GM21423 (cell line): ENCODE results near the gene CARM1.
"Not testable (repeated sequence)": the region's sequence is repeated elsewhere in the genome, so short reads cannot be mapped to it uniquely, and the experiment has no call there.

Experiments
- ATAC-seq: cut with Tn5 transposase; IDR thresholded peaks from one replicate; pipeline ENCODE4 v1.9.1; 2021; ENCODE audit warnings: mild to moderate bottlenecking, moderate library complexity; ENCODE audit not compliant: unreplicated experiment

The CARM1 gene

DNA sequence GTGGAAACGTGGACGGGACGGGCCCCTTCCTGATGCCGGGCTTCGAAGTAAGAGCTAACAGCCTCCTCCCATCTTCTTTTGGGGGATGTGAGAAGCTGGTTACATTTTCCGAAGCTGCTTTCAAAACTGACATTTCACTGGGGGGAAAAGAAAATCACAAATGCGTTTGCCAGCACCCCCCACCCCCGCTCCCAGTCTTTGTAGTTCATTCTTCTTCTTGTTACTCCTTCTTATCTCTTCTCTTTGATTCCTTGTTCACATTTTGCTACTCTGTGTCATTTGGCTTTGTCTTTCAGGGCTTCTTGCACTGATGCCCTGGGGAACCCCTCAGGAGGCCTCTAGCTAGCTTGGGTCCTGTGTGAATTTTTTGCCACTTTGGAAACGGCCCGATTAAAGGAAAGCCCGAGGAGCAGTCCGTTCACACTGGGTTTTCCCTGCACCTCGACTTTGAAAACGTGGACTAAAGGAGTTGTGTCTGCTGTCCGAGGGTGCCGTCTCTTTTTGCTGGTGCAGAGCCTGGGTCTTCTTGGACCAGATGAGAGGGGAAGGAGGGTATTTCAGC, 1.3 kb downstream of the CARM1 start:
- ATAC-seq = no peak

GRCh38 chr19:10874024-10874423, 2.7 kb downstream of the CARM1 start:
- no peak for ATAC-seq

GRCh38 chr19:10876459-10877240, 5.3 kb downstream of the CARM1 start:
- ATAC-seq = peak; percentile 48

DNA sequence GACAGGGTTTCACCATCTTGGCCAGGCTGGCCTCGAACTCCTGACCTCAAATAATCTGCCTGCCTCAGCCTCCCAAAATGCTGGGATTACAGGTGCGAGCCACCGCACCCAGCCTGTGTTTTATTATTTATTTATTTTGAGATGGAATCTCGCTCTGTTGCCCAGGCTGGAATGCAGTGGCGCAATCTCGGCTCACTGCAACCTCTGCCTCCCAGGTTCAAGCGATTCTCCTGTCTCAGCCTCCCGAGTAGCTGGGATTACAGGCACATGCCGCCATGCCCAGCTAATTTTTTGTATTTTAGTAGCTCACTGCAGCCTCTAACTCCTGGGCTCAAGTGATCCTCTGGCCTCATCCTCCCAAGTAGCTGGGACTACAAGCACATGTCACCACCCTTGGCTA, 6.3 kb downstream of the CARM1 start:
- not testable (repeated sequence) for ATAC-seq

- ATAC-seq = no peak
Observed at GRCh38 chr19:10878253-10878652, 6.9 kb downstream of the CARM1 start.

DNA sequence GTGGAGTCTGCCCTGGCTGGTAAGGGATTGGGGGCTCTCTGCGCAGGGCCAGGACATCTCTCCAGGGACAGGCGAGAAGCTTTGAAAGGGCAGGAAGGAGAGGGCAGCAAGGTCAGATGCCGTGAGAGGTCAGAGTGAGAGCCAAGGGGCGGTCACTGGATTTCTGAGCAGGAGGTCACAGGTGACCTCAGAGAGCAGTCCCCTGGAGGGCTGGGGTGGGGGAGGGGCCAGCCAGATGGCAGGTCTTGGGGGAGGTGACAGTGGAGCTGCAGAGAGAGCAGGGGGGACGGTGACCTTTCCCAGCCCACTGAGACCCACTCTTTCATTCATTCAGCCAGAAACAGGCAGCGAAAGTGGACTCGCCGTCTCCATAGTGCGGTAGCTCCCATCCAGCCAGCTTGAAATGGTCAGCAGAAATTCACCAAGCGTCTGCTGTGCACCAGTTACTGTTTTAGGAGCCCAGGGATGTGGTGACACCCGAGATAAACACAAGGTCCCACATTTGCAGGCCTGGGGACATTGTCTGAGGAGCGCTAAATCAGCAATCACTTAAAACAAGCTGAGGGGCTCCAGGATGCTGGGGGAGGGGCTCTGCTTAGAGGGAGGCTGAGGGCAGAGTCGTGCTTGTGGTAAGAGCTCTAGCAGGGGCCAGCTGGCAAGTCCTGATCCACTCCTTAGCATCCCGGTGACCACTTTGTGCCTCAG, 10.2 kb downstream of the CARM1 start:
- no peak for ATAC-seq

- no peak for ATAC-seq
Observed at GRCh38 chr19:10882108-10882457, 10.7 kb downstream of the CARM1 start.

DNA sequence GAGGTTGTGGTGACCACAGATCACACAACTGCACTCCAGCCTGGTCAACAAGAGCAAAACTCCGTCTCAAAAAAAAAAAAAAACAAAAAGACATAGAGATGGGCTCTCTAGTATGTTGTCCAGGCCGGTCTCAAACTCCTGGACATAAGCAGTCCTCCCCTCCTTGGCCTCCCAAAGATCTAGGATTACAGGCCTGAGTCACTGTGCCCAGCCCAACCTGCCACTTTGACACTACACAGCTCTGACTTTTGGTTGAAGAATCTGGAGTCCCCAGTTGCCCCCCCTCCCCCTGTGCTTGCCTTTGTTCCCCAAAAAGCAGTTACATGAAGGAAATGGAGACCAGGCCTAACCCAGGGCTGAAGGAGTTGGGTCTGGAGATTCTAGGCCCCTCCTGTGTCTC, 12.9 kb downstream of the CARM1 start:
- no peak for ATAC-seq

- no peak for ATAC-seq
Observed at GRCh38 chr19:10885201-10886169, 14.1 kb downstream of the CARM1 start.

GRCh38 chr19:10887616-10888367, 16.4 kb downstream of the CARM1 start:
- no peak for ATAC-seq

DNA sequence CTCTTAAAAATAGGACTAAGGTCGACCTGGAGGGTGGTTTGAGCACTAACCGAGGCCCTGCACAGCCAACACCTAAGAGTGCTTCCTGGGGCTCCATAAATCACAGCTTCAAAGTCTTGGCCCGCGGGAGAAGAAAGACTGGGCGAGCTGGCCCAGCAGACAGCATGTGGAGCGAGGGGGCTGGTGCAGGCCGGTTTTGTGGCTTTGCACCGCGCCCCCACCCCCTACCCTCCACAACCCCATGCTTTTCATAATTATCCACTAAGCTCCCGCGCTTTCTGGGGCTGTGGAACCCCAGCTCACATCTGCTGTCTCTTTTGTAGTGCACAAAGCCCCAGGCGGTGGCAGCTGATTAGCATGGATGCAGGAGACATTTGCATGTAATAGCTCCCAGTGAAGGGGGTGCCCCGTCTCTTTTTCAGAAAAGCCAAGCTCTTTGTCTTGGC, 17.1 kb downstream of the CARM1 start:
- no peak for ATAC-seq

DNA sequence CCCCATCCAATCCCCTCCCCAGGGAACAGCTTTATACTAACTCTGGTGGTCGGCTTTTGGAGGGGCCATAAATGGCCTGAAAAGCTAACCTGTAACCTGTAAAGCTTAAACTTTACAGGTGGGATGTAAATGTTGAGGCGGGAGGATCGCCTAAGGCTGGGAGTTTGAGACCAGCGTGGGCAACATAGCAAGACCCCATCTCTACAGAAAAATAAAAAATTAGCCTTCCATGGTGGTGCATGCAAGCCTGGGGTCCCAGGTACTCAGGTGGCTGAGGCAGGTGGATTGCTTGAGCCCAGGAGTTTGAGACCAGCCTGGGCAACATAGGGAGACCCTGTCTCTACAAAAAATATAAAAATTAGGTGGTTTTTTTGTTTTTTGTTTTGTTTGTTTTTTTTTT, 18.5 kb downstream of the CARM1 start:
- ATAC-seq = no peak

- no peak for ATAC-seq
Observed at GRCh38 chr19:10891405-10892086, 20.2 kb downstream of the CARM1 start.

GRCh38 chr19:10892256-10892655, 20.9 kb downstream of the CARM1 start:
- no peak for ATAC-seq

GRCh38 chr19:10894911-10895213, 23.5 kb downstream of the CARM1 start:
- ATAC-seq = no peak

DNA sequence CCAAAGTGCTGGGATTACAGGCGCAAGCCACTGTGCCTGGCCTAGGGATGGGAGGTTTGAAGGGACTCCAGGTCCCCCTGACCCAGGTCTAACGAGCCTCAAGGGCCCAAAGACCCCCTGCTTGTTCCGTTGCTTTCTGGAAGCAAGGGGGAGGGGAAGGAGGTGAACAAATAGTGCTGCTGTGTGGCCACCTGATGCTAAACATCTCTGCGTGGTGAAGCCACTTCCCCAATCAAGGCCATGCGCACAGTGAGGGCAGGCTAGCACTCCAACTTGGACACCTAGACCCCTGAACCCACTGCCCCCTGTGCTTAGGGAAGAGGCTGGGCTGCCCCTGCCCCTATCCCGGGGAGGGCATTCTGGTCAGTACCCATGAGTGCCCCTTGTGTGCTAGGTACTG, 24.0 kb downstream of the CARM1 start:
- no peak for ATAC-seq

DNA sequence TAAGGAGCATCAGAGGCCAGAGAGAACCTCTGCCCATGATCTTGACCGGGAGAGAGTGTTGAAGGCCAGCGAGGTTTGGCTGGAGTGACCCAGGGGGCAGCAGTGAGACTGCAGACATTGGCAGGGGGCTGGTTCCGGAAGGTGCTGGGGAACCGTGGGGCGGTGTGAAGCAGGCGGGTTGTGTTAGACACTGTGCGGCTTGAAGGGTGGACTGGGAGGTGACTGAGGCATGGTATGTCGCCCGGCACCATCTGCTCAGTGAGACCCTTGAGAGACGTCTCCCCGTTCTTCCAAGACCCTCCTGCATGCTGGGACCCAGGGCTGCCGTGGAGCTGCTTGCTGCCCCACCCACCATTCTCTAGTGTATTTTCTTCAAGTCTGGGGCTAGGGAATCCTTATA, 24.6 kb downstream of the CARM1 start:
- ATAC-seq = no peak

DNA sequence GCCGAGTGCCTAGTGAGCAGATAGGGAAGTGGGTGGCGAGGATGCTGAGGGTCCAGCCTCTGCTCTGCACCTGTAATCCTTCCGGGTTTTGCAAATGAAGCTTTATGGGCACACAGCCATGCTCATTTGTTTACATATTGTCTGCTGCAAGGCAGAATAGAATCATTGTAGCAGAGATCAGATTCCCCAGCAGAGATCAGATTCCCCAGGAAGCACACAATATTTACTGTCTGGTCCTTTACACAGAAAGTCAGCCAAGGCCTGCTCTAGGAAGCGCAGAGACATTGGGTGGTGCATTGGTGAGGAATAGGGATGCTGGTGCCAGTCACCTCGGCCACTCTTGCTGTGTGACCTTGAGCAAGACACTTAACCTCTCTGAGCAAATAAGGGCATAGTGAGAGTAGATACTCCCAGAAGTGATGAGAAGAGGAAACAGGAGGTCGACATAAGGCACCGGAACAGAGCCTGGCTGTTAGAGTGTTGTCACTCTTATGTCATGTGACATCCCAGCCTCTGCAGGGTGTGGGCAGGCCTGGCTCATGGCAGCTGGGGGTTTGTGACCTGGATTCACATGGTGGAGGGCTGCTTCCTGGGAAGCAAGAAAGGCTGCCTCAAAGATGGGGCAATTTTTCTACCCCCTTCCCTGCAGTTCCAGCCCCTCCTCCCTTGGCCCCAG, 25.6 kb downstream of the CARM1 start:
- ATAC-seq = no peak

DNA sequence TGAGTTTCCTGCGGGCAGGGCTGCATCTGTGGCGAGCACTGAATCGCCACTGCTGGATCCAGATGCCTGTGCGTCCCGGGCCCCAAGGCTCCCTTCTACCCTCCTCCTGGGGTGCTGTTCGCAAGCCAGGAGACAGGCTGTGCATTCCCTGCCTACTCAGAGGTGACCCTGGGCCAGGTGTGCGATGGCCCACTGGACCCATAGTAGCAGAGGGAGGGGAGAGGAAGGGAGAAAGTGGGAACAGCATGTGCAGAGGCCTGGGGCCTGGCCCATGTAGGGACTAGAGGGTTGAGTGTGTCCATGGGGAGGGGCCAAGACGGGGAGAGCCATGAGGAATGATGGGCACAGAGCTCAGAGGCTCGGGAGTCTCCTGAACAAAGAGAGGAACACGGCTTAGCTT, 27.3 kb downstream of the CARM1 start:
- ATAC-seq = no peak
